ENCODE measurements around the gene DPYD.

DNA sequence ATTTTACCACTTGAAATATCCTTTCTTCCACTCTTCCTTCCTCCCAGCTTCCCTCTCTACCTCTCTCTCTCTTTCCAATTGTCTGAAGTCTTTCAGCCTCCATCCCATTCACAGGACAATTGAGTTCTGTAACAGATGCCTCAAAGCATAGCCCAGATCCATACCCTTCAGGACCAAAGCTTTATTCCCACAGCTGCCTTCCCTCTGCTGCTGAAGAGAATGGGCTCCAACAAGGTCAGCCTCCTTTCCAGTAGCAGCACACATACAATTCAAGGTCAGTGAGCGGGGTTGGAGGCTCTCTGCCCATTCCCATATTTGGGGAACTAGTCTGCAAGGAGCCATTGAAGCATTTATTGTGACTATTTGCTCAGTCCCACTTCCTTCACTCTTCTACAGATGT lies 179.9 kb downstream of the DPYD start:
- TF ChIP-seq CTCF (IDR thresholded peaks at IDR 0.05; ENCODE audit: low read length) (no peak), EZH2 (optimal IDR thresholded peaks at IDR 0.05; ENCODE audit: low read depth, low read length) (no peak)
